ENCODE results near the gene MSANTD7. TPM values are rescaled to one million over a fixed set of nuclear protein-coding genes. Genes with fewer than 3 reads are reported as not detected.
A peak's percentile ranks its signal among the peaks of the same experiment; 100 is the strongest.

The MSANTD7 gene
- total and polyA plus RNA-seq, 2 of the 13 experiments (the other 11 are each of a cell fraction or from before 2014, with no cell fraction given) = 3.7 to 16.7 TPM

DNA sequence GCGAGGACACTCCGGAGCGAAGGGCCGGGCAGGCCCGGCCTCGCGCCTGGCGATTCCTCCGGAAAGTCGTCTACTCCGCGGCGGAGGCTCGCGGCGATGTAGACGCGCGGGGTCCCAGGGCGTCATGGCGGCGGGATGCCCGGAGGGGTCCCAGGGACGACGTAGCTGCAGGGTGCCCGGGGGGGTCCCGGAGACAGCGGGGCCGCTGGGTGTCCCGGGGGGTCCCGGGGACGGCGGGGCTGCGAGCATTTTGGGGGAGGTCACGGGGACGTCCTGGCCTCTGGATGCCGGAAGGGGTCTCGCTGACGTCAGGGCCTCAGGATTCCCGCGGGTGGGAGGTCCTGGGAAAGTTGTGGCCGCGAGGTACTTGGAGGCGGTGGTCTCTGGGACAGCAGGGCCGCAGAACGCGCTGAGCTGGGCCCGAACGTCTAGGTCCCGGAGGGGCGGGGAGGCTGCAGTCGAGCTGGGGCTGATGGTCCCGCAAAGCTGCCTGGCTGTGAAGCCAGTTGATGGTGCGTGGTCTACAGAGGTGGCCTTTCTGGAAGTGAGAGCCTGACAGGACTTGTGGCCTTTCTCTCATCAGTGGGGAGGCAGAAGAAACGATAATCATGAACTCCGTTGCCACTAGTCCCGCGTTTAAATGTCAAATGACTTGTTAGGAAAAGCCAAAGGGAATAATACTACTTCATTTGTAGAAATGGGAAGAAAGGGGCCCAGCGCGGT, 637 bp downstream of the MSANTD7 start (continued):
- peak; percentile 11 for TF ChIP-seq ZNF142 (CRISPR knock-in tag; IDR thresholded peaks at IDR 0.05)
- TF ChIP-seq PRPF4 (IDR thresholded peaks at IDR 0.05; ENCODE audit: low read depth, low read length, poor library complexity, severe bottlenecking) = no peak
- TF ChIP-seq KIAA2018 (CRISPR knock-in tag; IDR thresholded peaks at IDR 0.05; ENCODE audit: borderline replicate concordance) = no peak
- TF ChIP-seq SSRP1 (CRISPR knock-in tag; IDR thresholded peaks at IDR 0.05) = no peak
- TF ChIP-seq NRL (CRISPR knock-in tag; IDR thresholded peaks at IDR 0.05; ENCODE audit: borderline replicate concordance) = no peak; the same call in 1 of the 2 replicates
- TF ChIP-seq ZBTB1 (CRISPR knock-in tag; IDR thresholded peaks at IDR 0.05; ENCODE audit: borderline replicate concordance) = no peak
- TF ChIP-seq TCF12 (IDR thresholded peaks at IDR 0.05) = no peak
- no peak for TF ChIP-seq TCF12 (CRISPR knock-in tag; IDR thresholded peaks at IDR 0.05)
- TF ChIP-seq, protein P1, sequence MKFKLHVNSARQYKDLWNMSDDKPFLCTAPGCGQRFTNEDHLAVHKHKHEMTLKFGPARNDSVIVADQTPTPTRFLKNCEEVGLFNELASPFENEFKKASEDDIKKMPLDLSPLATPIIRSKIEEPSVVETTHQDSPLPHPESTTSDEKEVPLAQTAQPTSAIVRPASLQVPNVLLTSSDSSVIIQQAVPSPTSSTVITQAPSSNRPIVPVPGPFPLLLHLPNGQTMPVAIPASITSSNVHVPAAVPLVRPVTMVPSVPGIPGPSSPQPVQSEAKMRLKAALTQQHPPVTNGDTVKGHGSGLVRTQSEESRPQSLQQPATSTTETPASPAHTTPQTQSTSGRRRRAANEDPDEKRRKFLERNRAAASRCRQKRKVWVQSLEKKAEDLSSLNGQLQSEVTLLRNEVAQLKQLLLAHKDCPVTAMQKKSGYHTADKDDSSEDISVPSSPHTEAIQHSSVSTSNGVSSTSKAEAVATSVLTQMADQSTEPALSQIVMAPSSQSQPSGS (CRISPR knock-in tag; IDR thresholded peaks at IDR 0.05) = no peak
- TF ChIP-seq EP300 (IDR thresholded peaks at IDR 0.05; ENCODE audit: low read depth in 2 of 2, low read length in 2 of 2) = no peak
- no peak for TF ChIP-seq EP300 (CRISPR knock-in tag; IDR thresholded peaks at IDR 0.05; ENCODE audit: borderline replicate concordance)
- no peak for TF ChIP-seq HMGA1 (CRISPR knock-in tag; conservative IDR thresholded peaks at IDR 0.05)
